HepG2 (cell line): ENCODE measurements around the gene CD58. TPM values are rescaled to one million over a fixed set of nuclear protein-coding genes. Genes with fewer than 3 reads are reported as not detected.

Source experiments
- ARNTL ChIP-seq: sonication (generic); formaldehyde crosslinking; IDR thresholded peaks from 2 replicates; pipeline ENCODE4 v1.4.0; 2020; ENCODE audit warnings: mild to moderate bottlenecking, missing genetic modification reagents
- HMGXB3 ChIP-seq: sonication (generic); formaldehyde crosslinking; IDR thresholded peaks from 2 replicates; pipeline ENCODE4 v1.4.0; 2020; ENCODE audit warnings: missing genetic modification reagents, borderline replicate concordance
- LCORL ChIP-seq, 2 experiments: fragments of 450-650 bp in 1 of 2; sonication (generic) in 1 of 2; formaldehyde crosslinking in 1 of 2; IDR thresholded peaks; 2 replicates each; pipeline versions ENCODE4 v1.5.0 to v1.6.1; 2017 to 2020; ENCODE audit warnings: antibody characterized with exemption in 1 of 2, missing genetic modification reagents in 1 of 2
- NKX3-1 ChIP-seq: sonication (generic); formaldehyde crosslinking; IDR thresholded peaks from 2 replicates; pipeline ENCODE4 v1.5.0; 2020; ENCODE audit warnings: missing genetic modification reagents
- PBX2 ChIP-seq: IDR thresholded peaks from 2 replicates; pipeline ENCODE4 v1.6.1; 2016; ENCODE audit warnings: control low read depth
- PBX3 ChIP-seq: sonication (generic); formaldehyde crosslinking; IDR thresholded peaks from 2 replicates; pipeline ENCODE4 v1.8.1; 2023; ENCODE audit warnings: missing genetic modification reagents, inconsistent platforms, borderline replicate concordance
- SIX4 ChIP-seq: sonication (generic); formaldehyde crosslinking; IDR thresholded peaks from 2 replicates; pipeline ENCODE4 v1.4.0; 2020; ENCODE audit warnings: missing genetic modification reagents
- SMC3 ChIP-seq: IDR thresholded peaks from 2 replicates; pipeline ENCODE4 v1.6.1; 2011; ENCODE audit warnings: low read length, improper control_type of control experiment
- TBP ChIP-seq: sonication (generic); formaldehyde crosslinking; IDR thresholded peaks from 2 replicates; pipeline ENCODE4 v1.5.0; 2020; ENCODE audit warnings: missing genetic modification reagents
- THAP8 ChIP-seq: sonication (generic); formaldehyde crosslinking; IDR thresholded peaks from 2 replicates; pipeline ENCODE4 v1.5.1; 2020; ENCODE audit warnings: missing genetic modification reagents, mild to moderate bottlenecking, borderline replicate concordance
- ZBTB44 ChIP-seq: sonication (generic); formaldehyde crosslinking; IDR thresholded peaks from 2 replicates; pipeline ENCODE4 v1.4.0; 2020; ENCODE audit warnings: missing genetic modification reagents
- ZNF143 ChIP-seq: sonication (generic); formaldehyde crosslinking; IDR thresholded peaks from 2 replicates; pipeline ENCODE4 v1.4.0; 2020; ENCODE audit warnings: missing genetic modification reagents
- ZNF251 ChIP-seq: sonication (generic); formaldehyde crosslinking; IDR thresholded peaks from 2 replicates; pipeline ENCODE4 v1.9.0; 2021; ENCODE audit warnings: mild to moderate bottlenecking, missing genetic modification reagents
- ZNF292 ChIP-seq: sonication (generic); formaldehyde crosslinking; IDR thresholded peaks from 2 replicates; pipeline ENCODE4 v1.8.1; 2022; ENCODE audit warnings: mild to moderate bottlenecking, low read depth, missing genetic modification reagents, borderline replicate concordance
- ZNF652 ChIP-seq: IDR thresholded peaks from 2 replicates; pipeline ENCODE4 v1.6.1; 2016; ENCODE audit warnings: low read depth, borderline replicate concordance
- ZNF670 ChIP-seq: sonication (generic); formaldehyde crosslinking; IDR thresholded peaks from 2 replicates; pipeline ENCODE4 v1.8.0; 2022; ENCODE audit warnings: mild to moderate bottlenecking, missing genetic modification reagents, borderline replicate concordance
- ZNF75D ChIP-seq: sonication (generic); formaldehyde crosslinking; IDR thresholded peaks from 2 replicates; pipeline ENCODE4 v1.8.1; 2023; ENCODE audit warnings: missing genetic modification reagents, mild to moderate bottlenecking, borderline replicate concordance
- ZNF772 ChIP-seq: sonication (generic); formaldehyde crosslinking; IDR thresholded peaks from 2 replicates; pipeline ENCODE4 v1.5.0; 2020; ENCODE audit warnings: mild to moderate bottlenecking, missing genetic modification reagents
- polyA plus RNA-seq, 8 experiments: library from polyadenylated mRNA; depleted of rRNA in 3 of 8; stranded (reverse) in 7 of 8; unstranded in 1 of 8; fragments of >200 nt; fragmentation: Illumina TruSeq in 4 of 8; extraction: Trizol in 4 of 8; gene quantifications; 2 replicates each; pipeline versions ENCODE4 v1.2.1 to v1.2.3, GENCODE V29; 2011 to 2016; ENCODE audit warnings: low read depth in 4 of 8, missing spikeins in 1 of 8, mixed read lengths in 1 of 8; ENCODE audit not compliant: insufficient read depth in 1 of 8
- total RNA-seq, 5 experiments: library from RNA; depleted of rRNA; stranded (reverse); fragments of >200 nt; fragmentation: Illumina TruSeq; extraction: Trizol; gene quantifications; 2 replicates each; pipeline ENCODE4 v1.2.3, GENCODE V29; 2016; ENCODE audit warnings: low read depth in 1 of 5

Gene CD58
- total and polyA plus RNA-seq, 2 of the 13 experiments (the other 11 are each of a cell fraction or from before 2014, with no cell fraction given), result 9.4 to 13.5 TPM

GRCh38 chr1:116465845-116466685 lies 104.8 kb downstream of the CD58 start (continued):
- TF ChIP-seq LCORL (IDR thresholded peaks at IDR 0.05) (0 out of 2 replicates have a peak, but pooled peaks have one; percentile 26), LCORL (CRISPR knock-in tag; IDR thresholded peaks at IDR 0.05) (peak; percentile 88), ZNF652 (CRISPR knock-in tag) (no peak), NKX3-1 (CRISPR knock-in tag) (peak; percentile 83; the same call in 1 of the 2 replicates), HMGXB3 (CRISPR knock-in tag) (peak; percentile 68), ZNF772 (CRISPR knock-in tag) (peak; percentile 50; the same call in 1 of the 2 replicates), PBX3 (CRISPR knock-in tag) (no peak), ZNF292 (peak; percentile 80; the same call in 1 of the 2 replicates), ARNTL (CRISPR knock-in tag) (0 out of 2 replicates have a peak, but pooled peaks have one; percentile 27), ZNF670 (CRISPR knock-in tag) (peak; percentile 60; the same call in 1 of the 2 replicates), SMC3 (peak; percentile 31; the same call in 1 of the 2 replicates), ZNF75D (CRISPR knock-in tag) (no peak), THAP8 (CRISPR knock-in tag) (no peak), SIX4 (CRISPR knock-in tag) (no peak), ZNF251 (CRISPR knock-in tag) (no peak), ZBTB44 (CRISPR knock-in tag) (0 out of 2 replicates have a peak, but pooled peaks have one; percentile 20), TBP (no peak), ZNF143 (peak; percentile 40; the same call in 1 of the 2 replicates), PBX2 (CRISPR knock-in tag) (no peak)
